Adrenal gland (tissue), 12 donors: ENCODE results near the gene E2F7. TPM values are rescaled to one million over a fixed set of nuclear protein-coding genes. Genes with fewer than 3 reads are reported as not detected.

ENCODE experiments used
- DNase-seq, 7 donors: peaks; one replicate each; pipeline ENCODE4 v3.0.0-alpha.2; 2019 to 2020
- H3K27ac ChIP-seq, 5 donors: fragments of 200-600 bp; sonication (generic) in 4 of 5; 1 replicate in 3 of 5; 2 replicates in 2 of 5; pipeline versions ENCODE4 v1.5.1 to v1.8.0; 2016 to 2020; ENCODE audit warnings: mild to moderate bottlenecking in 1 of 5
- H3K27me3 ChIP-seq: fragments of 200-600 bp; 2 replicates; pipeline ENCODE4 v1.8.0; 2021
- H3K36me3 ChIP-seq, 2 donors: fragments of 200-600 bp; replicated peaks in 1 of 2; 1 replicate in 1 of 2; 2 replicates in 1 of 2; pipeline versions ENCODE4 v1.5.1 to v1.8.0; 2018 to 2022
- H3K4me1 ChIP-seq, 2 donors: fragments of 200-600 bp; replicated peaks in 1 of 2; 1 replicate in 1 of 2; 2 replicates in 1 of 2; pipeline versions ENCODE4 v1.5.1 to v1.8.0; 2018 to 2021
- H3K4me3 ChIP-seq, 4 donors: fragments of 200-600 bp; sonication (generic) in 3 of 4; one replicate each; pipeline ENCODE4 v1.5.1; 2016 to 2018
- H3K9me3 ChIP-seq, 3 donors: fragments of 200-600 bp; sonication (generic) in 1 of 3; replicated peaks in 1 of 3; 1 replicate in 2 of 3; 2 replicates in 1 of 3; pipeline versions ENCODE4 v1.5.1 to v1.8.0; 2016 to 2021
- POLR2A ChIP-seq, 2 donors: fragments of 450-650 bp; IDR thresholded peaks; one replicate each; pipeline ENCODE4 v1.6.1; 2017; ENCODE audit warnings: antibody characterized with exemption in 2 of 2, mild to moderate bottlenecking in 2 of 2, moderate library complexity in 1 of 2
- WGBS, 4 donors: extraction: QIAGEN DNeasy Blood & Tissue Kit in 2 of 4; methylation state at CpG; one replicate each; pipeline versions ENCODE4 v1.1.5 to v1.1.7; 2013 to 2017; 5-methylcytosine and 5-hydroxymethylcytosine counted together
- intact Hi-C, 2 donors: fragments of 100-400 bp; cut with DNase I; formaldehyde crosslinking; loops; one replicate each; pipeline versions ENCODE4 v1.14.1 to v1.15.0; 2022 to 2023
- polyA plus RNA-seq, 3 donors: library from polyadenylated mRNA; stranded (reverse); fragments of 200-250 nt in 2 of 3; fragments of 350-450 nt in 1 of 3; fragmentation: Illumina TruSeq in 1 of 3; extraction: RNeasy Lipid Tissue Mini Kit (QIAGEN cat#74804) in 1 of 3; gene quantifications; one replicate each; pipeline ENCODE4 v1.2.3, GENCODE V29; 2013 to 2014
- total RNA-seq, 9 donors: library from RNA; depleted of rRNA in 4 of 9; stranded (reverse); fragments of >200 nt in 4 of 9; fragments of 120-200 nt in 1 of 9; fragmentation: NEBNext Ultra II Directional in 1 of 9; extraction: Animal tissue kit (Norgen Biotek cat#: 25700) in 1 of 9; gene quantifications; one replicate each; pipeline versions ENCODE4 v1.1.0 to v1.2.4, GENCODE V29; 2013 to 2023
- TF ChIP-seq, protein P1 (sequence below), 6 experiments: fragments of 450-650 bp in 4 of 6; fragments of 200-600 bp in 2 of 6; sonication (generic) in 1 of 6; IDR thresholded peaks; 1 replicate in 5 of 6; 2 replicates in 1 of 6; pipeline versions ENCODE4 v1.5.1 to v1.8.0; 2016 to 2021; ENCODE audit warnings: antibody characterized with exemption in 6 of 6, mild to moderate bottlenecking in 2 of 6, moderate library complexity in 1 of 6
- donor health status: healthy with polysubstance abuse.
- donor health status: Bipolar disorder and iron deficiency.
- donor health status: DM: yes; HTN: yes; CAD: no.
- donor health status: DM: no; HTN: no; CAD: no.
- donor health status: DM: no; HTN: no; CAD: no.
- donor health status: DM: yes; HTN: yes; CAD: no.

E2F7 gene
- total and polyA plus RNA-seq, 12 donors = 0.07 to 2.7 (median 0.29) TPM; not detected in 3

DNA sequence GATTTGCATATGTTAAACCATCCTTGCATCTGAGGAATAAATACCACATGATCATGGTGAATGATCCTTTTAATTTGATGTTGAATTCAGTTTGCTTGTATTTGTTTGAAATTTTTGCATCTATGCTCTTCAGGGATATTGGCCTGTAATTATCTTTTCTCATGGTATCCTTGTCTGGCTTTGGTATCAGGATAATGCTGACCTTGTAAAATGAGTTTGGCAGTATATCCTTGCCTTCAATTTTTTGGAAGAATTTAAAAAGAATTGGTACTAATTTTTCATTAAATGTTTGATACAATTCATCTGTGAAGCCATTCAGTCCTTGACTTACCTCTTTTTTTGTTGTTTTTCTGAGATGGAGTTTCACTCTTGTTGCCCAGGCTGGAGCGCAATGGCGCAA lies 85.2 kb downstream of the E2F7 start:
- 94 to 100% (median 99%) methylated on average over 2 of the region's 2 CpGs for WGBS, 4 donors
- Histone ChIP-seq H3K27me3 (no peaks in the 10 kb centered on the region), H3K9me3 (peaks cover 0 to 7% (median 0%) of the 10 kb centered on the region in 3 donors), H3K36me3 (no peaks in the 10 kb centered on the region), H3K27ac (no peak overlapping the region), H3K4me3 (no peak overlapping the region), H3K4me1 (no peaks in the 10 kb centered on the region)
- DNase-seq = no peak
- intact Hi-C loops = no loop called here
- TF ChIP-seq, protein P1, sequence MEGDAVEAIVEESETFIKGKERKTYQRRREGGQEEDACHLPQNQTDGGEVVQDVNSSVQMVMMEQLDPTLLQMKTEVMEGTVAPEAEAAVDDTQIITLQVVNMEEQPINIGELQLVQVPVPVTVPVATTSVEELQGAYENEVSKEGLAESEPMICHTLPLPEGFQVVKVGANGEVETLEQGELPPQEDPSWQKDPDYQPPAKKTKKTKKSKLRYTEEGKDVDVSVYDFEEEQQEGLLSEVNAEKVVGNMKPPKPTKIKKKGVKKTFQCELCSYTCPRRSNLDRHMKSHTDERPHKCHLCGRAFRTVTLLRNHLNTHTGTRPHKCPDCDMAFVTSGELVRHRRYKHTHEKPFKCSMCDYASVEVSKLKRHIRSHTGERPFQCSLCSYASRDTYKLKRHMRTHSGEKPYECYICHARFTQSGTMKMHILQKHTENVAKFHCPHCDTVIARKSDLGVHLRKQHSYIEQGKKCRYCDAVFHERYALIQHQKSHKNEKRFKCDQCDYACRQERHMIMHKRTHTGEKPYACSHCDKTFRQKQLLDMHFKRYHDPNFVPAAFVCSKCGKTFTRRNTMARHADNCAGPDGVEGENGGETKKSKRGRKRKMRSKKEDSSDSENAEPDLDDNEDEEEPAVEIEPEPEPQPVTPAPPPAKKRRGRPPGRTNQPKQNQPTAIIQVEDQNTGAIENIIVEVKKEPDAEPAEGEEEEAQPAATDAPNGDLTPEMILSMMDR (IDR thresholded peaks at IDR 0.05) = no peak
- TF ChIP-seq POLR2A (IDR thresholded peaks at IDR 0.05) = no peak

DNA sequence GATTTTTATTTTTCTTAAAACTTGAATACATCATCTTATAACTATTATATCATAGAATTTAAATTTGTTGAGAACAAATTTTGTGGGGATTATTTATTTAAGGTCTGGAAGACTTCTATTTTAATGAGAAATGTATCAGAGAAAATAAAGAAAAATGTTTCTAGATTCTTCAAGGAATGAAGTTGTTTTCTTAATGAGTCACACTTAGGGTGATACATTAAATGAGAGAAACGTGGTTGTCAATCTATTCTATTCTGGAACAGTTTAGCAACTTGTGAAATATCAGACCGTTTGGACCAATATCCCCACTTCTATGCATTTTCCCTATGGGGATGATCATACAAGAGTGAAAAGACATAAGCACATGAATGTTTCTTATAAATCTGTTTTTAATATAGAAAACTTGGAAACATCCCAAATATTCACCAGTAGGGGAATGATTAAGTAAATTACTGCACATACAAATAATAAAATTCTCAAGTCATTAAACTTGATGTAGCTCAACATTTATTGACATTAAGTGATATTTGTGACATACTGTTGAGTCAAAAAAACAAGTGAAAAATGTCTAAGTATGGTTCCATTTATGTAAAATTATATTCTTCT lies 88.5 kb downstream of the E2F7 start:
- H3K27ac ChIP-seq = no peak overlapping the region
- intact Hi-C loops = no loop called here
- WGBS, 4 donors = 48 to 57% (median 52%) methylated on average over 2 of the region's 2 CpGs

More for the DNA sequence above, 88.5 kb downstream of the E2F7 start:
- TF ChIP-seq, protein P1 (IDR thresholded peaks at IDR 0.05) = no peak
- TF ChIP-seq POLR2A (IDR thresholded peaks at IDR 0.05) = no peak
- Histone ChIP-seq H3K4me1 (no peaks in the 10 kb centered on the region), H3K4me3 (no peak overlapping the region), H3K36me3 (no peaks in the 10 kb centered on the region), H3K9me3 (peaks cover 0 to 5% (median 0%) of the 10 kb centered on the region in 3 donors), H3K27me3 (no peaks in the 10 kb centered on the region)
- no peak for DNase-seq

Other genes starting within 250 kb of the E2F7 start
- gene CSRP2, start 186.6 kb downstream of the E2F7 start, total RNA-seq = 10 to 100 TPM in 1 of 9 donors, 1 to 10 TPM in 7, under 1 TPM in 1; 0.61 to 11.3 (median 5.1) TPM
- gene CSRP2, start 186.6 kb downstream of the E2F7 start, polyA plus RNA-seq = 10 to 100 TPM in 1 of 3 donors, 1 to 10 TPM in 2; 6.4 to 19.5 (median 7.2) TPM